ENCODE measurements around the gene FCN1. TPM values are rescaled to one million over a fixed set of nuclear protein-coding genes. Genes with fewer than 3 reads are reported as not detected.
"Not testable (repeated sequence)": the region's sequence is repeated elsewhere in the genome, so short reads cannot be mapped to it uniquely, and the experiment has no call there.

The FCN1 gene
- total RNA-seq, 1 experiment from 2014 or later: not detected

DNA sequence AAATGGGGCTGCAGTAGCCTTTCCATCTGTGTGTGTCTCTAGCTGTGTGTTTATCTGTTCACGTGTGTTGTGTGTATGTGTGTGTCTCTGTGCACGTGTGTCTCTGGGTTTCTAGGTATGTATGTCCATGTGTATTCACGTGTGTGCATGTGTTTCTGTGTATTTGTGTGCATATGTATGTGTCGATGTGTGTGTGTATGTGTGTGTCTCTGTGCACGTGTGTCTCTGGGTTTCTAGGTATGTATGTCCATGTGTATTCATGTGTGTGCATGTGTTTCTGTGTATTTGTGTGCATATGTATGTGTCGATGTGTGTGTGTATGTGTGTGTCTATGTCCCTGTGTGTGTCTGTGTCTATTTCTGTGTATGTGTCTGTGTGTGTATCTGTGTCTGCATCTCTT, 38.7 kb upstream of the FCN1 start:
- in situ Hi-C loops (cut with HindIII; ENCODE audit: low pct_unique_long_range_greater_than_20kb, low sequenced_read_pairs); DNase-seq (ENCODE audit: low read depth): not testable (repeated sequence)

DNA sequence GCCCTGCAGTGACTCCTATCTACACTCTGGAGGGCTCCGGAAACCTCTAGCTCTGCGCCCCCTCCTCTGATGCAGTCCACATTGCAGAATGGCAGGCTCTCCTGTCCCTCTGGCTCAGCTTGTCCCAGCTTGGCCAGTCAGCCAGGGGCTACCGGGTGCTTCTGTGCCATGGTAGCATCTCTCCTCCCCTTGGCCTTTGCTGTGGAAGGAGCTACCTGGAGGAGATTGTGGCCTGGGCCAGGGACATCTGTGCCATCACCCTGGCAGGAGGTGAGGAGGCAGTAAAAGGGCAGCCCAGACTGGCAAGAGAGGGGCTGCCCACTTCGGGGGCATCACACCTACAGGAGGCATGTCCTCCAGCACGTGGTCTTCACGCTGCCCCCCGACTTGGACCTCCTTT, 38.1 kb upstream of the FCN1 start:
- no peak for DNase-seq (ENCODE audit: low read depth)
- in situ Hi-C loops (cut with HindIII; ENCODE audit: low pct_unique_long_range_greater_than_20kb, low sequenced_read_pairs): no loop called here

DNA sequence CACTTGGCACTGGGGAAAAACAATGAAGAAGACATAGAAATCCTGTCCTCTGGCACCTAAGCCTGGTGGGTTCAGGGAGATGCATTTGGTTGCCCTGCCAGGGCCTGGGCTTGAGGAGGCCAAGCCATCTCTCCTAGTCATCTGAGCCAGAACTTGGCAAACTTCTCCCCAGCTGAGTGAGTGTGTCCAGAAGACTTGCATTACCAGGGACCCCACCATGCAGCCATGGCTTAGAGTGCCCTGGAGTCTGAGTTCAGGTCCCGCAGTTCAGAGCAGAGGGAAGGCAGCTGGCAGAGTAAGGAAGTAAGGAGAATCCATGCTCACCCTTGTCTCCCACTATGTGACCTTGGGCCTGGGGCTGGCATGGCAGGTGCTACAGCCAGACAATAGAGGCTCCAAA, 37.4 kb upstream of the FCN1 start:
- no peak for DNase-seq (ENCODE audit: low read depth)
- in situ Hi-C loops (cut with HindIII; ENCODE audit: low pct_unique_long_range_greater_than_20kb, low sequenced_read_pairs): no loop called here

DNA sequence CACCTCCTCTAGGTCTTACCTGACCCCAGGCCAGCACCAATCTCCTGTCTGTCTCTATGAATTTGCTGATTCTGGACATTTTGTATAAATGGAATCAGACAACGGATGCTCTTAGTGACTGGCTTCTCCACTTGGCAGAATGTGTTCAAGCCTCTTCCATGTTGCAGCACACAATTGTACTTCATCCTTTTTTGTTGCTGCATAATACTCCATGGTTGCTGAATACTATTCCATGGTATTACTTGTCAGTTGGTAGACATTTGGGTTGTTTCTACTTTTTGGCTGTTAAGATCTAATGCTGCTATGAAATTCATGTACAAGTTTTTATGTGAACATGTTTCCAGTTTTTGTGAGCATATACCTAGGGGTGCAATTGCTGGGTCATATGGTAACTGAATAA, 34.3 kb upstream of the FCN1 start:
- DNase-seq (ENCODE audit: low read depth): no peak
- in situ Hi-C loops (cut with HindIII; ENCODE audit: low pct_unique_long_range_greater_than_20kb, low sequenced_read_pairs): no loop called here

DNA sequence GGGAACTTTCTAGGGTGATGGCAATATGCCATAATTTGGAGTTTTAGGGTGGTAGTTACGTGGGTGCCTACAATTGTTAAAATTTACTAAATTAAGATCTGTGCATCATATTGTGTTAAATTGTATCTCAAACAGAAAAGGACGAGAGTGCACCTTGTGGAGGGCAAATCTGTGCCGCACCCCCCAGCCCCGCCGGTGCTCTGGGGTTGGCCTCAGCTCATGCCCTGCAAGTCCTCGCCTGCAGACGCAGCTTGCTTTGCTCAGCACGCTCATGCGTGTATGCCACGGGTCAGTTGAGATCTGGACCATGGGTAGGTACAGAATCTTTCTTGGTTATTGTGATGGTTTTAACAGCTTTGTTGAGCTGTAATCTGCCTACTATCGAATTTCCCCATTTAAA, 33.7 kb upstream of the FCN1 start:
- no peak for DNase-seq (ENCODE audit: low read depth)
- in situ Hi-C loops (cut with HindIII; ENCODE audit: low pct_unique_long_range_greater_than_20kb, low sequenced_read_pairs): no loop called here

DNA sequence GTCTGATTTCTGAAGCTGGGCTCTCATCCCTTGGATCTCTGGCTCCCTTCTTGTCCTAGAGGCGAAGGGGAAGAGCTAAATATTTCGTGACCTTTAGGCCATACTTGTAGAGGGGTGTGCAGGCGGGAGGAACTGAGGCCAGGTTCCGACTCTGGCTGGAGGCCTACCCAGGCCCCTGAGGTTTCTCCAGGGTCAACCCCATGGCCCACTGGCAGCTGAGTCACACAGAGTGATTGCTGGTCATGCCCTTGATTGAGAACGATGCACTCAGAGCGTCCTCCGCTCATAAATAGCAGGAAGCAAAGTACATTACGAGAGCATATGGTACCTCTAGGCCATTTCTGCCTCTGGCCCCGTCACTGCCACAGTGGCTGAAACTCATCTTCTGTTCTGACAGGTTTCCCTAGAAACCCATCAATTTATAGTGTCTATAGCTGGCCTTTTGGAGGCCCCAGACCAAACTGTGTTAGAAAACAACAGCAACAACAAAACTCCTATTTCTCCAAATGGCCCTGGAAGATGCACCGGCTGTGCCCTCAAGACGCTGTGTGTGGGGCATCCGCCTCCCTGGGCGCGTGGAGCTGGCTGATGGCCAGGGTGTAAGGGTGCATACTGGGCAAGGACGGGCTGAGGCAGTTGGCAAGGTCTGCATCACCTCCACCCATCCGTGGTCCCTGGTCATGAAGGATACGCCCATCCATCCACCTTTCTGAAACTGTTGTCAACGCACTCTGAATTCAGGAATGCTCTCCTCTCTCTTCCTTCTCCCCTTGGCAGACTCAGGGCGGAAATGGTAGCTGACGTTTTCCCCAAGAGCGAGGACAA, 32.9 kb upstream of the FCN1 start:
- in situ Hi-C loops (cut with HindIII; ENCODE audit: low pct_unique_long_range_greater_than_20kb, low sequenced_read_pairs): no loop called here
- DNase-seq (ENCODE audit: low read depth): no peak

DNA sequence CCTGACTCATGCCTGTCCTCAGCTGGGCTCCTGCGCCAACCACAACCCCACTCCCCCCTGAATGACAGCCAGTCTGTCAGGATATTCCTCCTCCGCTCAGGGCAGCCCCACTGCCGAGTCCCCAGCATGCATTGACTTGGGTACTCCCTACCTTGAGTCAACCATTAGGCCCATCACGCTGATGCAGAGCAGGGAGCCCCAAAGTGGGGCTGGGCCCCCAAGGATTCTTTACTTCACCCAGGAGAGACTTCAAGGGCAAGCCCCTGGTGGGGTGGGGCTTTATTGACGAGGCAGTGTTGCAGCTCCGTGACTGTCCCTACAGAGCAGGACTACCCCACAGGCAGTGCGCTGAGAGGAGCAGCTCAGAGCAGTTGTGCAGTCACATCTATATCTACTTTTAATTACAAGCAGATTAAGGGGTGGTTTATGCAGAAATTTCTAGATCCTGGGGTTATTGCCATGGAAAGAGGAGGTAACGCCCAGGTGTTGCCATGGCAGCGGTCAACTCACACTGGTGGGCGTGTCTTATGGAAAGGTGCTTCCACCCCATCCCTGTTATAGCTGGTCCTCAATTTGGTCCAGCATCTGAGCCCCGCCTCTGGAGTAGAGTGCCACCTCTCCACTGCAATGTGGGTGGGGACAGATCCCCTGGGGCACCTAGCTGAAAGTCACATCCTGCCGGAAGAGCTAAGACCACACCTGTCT, 32.1 kb upstream of the FCN1 start:
- no peak for DNase-seq (ENCODE audit: low read depth)
- in situ Hi-C loops (cut with HindIII; ENCODE audit: low pct_unique_long_range_greater_than_20kb, low sequenced_read_pairs): no loop called here

DNA sequence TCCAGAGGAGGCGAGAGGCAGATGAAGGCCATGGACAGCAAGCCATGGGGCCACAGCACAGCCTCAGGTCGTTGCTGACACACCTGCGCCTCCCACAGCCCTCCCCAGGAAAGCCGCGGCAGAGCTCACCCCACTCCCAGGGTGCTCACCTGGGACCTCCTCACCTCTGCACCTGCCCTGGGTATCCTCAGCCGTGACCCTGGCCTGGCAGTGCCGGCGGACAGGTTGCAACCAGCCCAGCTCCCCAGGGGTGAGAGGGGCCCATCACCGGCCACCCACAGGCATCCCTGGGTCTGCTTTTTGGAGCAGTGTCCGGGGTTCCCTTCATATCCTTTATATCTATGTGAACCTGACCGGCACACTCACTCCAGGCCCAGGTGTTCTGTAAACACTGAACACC, 30.4 kb upstream of the FCN1 start:
- DNase-seq (ENCODE audit: low read depth): no peak
- in situ Hi-C loops (cut with HindIII; ENCODE audit: low pct_unique_long_range_greater_than_20kb, low sequenced_read_pairs): no loop called here

DNA sequence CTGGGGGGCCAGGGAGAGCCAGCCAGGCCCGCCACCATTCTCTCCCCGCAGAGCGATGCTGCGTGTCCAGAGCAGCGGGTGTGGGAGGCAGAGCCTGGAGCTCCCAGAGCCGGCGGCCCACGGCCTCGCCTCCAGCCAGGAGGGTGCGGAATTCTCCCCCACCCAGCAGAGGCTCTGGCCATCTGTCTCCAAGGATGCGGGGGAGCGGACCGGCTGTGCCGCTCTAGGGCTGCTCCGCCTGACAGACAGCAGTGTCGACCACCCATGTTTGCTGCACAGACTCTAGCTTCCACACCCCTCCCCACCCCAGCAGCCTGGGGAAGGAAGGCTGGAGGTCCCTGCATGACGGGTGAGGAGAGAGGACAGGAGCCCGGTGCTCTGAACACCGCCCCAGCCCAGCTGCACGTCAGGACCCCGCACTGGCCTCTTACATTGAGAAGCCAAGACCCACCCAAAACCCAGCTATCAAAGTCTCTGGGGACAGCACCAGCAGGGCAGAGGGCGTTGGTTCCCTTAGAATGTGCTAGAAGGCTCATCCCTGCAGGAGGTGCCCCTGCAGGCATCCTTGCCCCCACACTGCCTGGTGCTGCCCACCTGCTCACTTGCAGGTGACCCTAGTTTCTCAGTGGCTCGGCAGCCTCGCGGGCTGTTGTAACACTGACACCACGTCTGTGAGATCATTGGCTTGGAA, 29.7 kb upstream of the FCN1 start:
- in situ Hi-C loops (cut with HindIII; ENCODE audit: low pct_unique_long_range_greater_than_20kb, low sequenced_read_pairs): no loop called here
- DNase-seq (ENCODE audit: low read depth): no peak

DNA sequence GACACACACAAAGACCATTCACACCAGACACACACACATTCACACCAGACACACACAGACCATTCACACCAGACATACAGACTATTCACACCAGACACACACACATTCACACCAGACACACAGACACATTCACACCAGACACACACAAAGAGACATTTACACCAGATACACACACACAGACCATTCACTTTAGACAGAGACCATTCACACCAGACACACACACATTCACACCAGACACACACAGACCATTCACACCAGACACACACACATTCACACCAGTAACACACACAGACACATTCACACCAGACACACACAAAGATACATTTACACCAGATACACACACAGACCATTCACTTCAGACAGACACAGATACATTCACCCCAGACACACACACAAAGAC, 29.0 kb upstream of the FCN1 start:
- in situ Hi-C loops (cut with HindIII; ENCODE audit: low pct_unique_long_range_greater_than_20kb, low sequenced_read_pairs): no loop called here
- no peak for DNase-seq (ENCODE audit: low read depth)

DNA sequence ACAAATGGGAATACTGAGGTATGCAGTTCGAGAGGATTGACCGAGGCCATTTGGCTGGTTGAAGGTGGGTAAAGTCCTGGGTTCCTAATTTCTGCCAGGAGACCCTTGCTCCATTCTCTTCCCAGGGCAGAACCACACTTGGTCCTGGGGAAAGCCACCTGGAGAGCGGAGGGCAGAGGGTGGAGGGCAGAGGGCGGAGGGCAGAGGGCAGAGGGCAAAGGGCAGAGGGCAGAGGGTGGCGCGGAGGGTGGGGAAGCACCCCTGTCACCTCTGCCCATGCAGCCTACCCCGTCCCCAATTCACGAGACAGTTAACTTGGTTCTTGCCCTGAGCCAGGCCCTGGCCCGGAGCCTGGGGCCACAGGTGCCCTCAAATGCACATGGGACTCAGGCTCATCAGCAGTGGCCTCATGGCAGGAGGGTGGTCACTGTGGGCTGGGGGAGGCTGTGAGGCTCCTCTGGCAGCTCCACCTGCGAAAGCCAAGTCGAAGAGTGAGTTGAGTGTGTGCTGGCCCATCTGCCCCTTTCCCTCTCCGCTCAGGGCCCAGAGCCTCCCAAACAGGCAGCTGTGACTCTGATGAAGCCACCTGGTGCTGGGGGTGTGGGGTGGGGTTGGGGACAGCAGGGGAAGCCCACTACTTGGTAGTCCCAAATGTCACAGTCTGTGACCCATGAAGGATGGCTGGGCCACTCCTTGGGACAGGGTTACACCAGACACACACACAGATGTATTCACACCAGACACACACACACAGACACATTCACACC, 28.0 kb upstream of the FCN1 start:
- in situ Hi-C loops (cut with HindIII; ENCODE audit: low pct_unique_long_range_greater_than_20kb, low sequenced_read_pairs): no loop called here
- DNase-seq (ENCODE audit: low read depth): no peak

DNA sequence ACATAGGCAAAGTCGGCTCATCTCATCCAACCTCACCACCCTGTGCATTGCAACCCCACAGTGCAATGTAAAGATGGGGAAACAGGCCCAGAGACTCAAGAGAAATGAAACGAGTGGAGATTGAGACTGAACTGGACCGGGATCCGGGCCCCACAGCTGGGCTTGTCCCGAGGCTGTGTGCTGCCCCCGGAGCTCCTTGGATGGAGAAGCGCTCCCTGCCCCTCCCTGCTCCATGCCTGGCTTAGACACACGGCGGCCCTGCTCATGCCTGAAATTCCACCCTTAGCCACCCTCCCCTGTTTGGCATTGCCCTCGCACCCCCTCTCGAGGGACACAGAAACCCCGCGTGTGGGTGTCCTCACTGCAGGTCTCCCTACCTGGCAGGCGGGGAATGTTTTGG, 27.2 kb upstream of the FCN1 start:
- no peak for DNase-seq (ENCODE audit: low read depth)
- in situ Hi-C loops (cut with HindIII; ENCODE audit: low pct_unique_long_range_greater_than_20kb, low sequenced_read_pairs): no loop called here

DNA sequence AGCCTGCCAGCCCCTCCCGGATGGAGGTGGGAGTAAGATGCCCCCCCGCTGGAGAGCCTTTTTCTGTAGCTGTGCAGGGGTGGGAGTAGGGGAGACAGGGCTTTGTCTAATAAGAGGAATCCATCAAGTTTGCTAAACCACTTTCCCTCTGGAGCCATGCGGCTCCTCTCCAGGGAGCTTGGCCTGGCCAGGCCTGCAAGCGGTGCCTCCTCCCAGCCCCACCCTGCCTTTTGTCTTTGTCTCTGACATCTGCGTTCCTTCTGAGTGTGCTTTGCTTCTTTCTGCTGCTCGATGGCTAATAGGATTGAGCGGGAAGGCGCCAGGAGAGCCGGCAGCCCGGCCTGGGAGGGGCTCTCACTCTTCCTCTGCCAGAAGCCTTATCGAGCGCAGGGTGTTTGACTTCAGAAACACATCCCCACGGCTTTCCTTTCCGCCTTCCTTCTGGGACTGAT, 26.7 kb upstream of the FCN1 start:
- no peak for DNase-seq (ENCODE audit: low read depth)
- in situ Hi-C loops (cut with HindIII; ENCODE audit: low pct_unique_long_range_greater_than_20kb, low sequenced_read_pairs): no loop called here

DNA sequence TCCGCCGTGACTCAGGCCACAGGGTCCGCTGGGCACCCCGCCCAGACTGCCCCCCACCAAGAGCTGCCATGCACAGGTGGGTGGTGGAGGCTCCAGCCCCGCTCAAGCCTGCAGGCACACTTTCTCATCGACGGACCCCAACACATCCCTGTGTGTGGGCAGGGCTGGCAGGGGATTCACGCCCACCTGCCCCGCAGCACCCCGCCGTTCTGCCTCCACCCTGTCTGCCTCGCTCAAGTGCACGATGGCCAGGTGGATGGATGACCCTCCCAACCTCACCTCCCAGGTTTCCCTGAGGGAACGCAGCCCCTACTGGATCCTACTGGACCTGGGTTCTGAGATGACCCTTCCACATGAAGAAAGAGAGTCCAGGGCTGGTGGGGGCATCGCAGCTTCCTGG, 26.1 kb upstream of the FCN1 start:
- DNase-seq (ENCODE audit: low read depth): no peak
- in situ Hi-C loops (cut with HindIII; ENCODE audit: low pct_unique_long_range_greater_than_20kb, low sequenced_read_pairs): no loop called here

DNA sequence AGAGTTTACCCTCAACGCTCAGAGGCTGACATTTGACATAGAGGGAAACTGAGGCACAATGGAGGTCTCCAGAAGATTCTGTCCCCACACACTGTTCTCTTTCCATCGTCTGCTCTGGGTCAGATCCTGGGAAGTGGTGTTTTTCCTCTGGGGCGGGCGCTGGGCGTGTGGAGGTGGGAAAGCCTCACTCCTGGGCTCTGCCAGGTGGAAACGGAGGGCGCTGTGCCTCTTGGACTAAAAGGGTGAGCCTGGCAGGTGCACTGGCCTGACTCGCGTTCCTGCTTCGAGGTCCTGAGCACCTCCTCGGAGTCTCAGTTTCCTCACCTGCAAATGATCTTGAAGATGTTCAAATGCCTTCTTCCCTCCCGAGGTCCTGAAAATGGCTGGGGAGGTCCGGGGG, 25.7 kb upstream of the FCN1 start:
- DNase-seq (ENCODE audit: low read depth): no peak
- in situ Hi-C loops (cut with HindIII; ENCODE audit: low pct_unique_long_range_greater_than_20kb, low sequenced_read_pairs): no loop called here

DNA sequence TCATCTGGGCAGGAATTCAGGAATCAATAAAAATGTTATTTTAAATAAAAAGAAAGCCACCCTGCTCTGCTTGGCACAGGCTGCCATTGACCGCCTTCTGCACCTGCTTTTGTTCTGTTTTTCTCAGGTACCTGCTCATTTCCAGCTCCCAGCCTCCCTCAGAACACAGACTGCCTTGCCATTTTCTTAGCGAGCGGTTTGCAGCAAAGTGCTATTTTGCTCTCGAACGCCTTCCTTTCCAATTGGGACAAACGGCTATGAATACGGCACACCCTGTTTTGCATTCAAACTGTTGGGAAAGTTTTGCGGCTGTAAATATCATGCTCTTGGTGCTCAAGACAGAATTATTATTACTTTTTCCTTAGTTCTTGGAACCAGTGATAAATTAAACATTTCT, 25.1 kb upstream of the FCN1 start:
- in situ Hi-C loops (cut with HindIII; ENCODE audit: low pct_unique_long_range_greater_than_20kb, low sequenced_read_pairs): no loop called here

DNA sequence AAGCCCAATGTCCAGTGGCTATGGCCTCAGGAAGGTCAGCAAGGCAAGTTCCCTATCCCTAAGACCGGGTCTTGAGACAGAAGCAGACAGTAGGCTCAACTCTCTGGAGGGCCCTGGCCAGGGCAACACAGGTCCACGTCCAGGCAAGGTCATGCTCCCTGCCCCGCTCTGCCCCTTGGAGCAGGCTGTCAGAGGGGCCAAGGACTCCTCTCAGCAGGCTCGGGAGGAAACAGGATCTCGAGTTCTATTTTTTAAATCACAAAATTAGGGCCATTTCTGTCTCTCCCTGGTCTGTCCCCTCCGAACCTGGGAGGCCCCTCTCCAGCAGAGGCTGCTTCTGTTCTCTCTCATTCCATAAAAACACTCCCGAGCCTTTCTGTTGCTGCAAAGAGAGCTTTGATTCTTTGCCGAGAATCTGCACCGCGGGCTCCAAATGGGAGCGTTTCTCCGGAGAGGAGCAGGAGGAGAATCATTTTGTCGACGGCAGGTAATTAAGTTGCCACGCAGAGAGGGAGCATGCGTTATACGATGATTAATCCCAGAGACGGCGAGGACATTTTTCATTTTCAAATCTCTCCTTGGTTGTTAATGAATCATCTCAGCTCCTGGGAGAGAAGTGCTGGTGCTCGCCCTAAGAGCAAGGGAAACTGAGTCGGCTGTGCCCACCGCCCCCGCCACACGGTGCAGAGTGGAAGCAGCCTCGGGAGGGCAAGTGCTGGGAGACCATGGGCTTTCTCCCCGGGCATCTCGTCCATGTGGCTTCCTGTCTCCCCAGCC, 24.5 kb upstream of the FCN1 start:
- in situ Hi-C loops (cut with HindIII; ENCODE audit: low pct_unique_long_range_greater_than_20kb, low sequenced_read_pairs): no loop called here
- no peak for DNase-seq (ENCODE audit: low read depth)

More for the DNA sequence above, 25.1 kb upstream of the FCN1 start:
- DNase-seq (ENCODE audit: low read depth): no peak

Data from Caki2 (cell line).